CD4-positive, CD25-positive, alpha-beta regulatory T cell (primary cell): ENCODE measurements around the gene POLR2F. TPM values are rescaled to one million over a fixed set of nuclear protein-coding genes. Genes with fewer than 3 reads are reported as not detected.
A peak's percentile ranks its signal among the peaks of the same experiment; 100 is the strongest.

ENCODE experiments used
- ATAC-seq, 2 donors: fragments of 150-1000 bp; cut with Tn5 transposase; one replicate each; pipeline ENCODE4 v1.10.0; 2021; ENCODE audit warnings: low read depth in 2 of 2, moderate number of reproducible peaks in 2 of 2, moderate library complexity in 1 of 2
- DNase-seq, 3 donors: peaks; one replicate each; pipeline versions ENCODE4 v3.0.0 to v3.0.0-alpha.2; 2012 to 2022; ENCODE audit warnings: mixed read lengths in 1 of 3
- H3K27ac ChIP-seq: one replicate; pipeline ENCODE4 v1.7.0; 2013; ENCODE audit warnings: mild to moderate bottlenecking, low read length; ENCODE audit not compliant: insufficient read depth, poor library complexity, severe bottlenecking
- H3K27me3 ChIP-seq: one replicate; pipeline ENCODE4 v1.7.0; 2013; ENCODE audit warnings: low read length; ENCODE audit not compliant: control insufficient read depth, insufficient read depth
- H3K36me3 ChIP-seq: one replicate; pipeline ENCODE4 v1.7.0; 2013; ENCODE audit warnings: mild to moderate bottlenecking, low read length, moderate library complexity; ENCODE audit not compliant: control insufficient read depth, insufficient read depth
- H3K4me1 ChIP-seq: 2 replicates; pipeline ENCODE4 v1.7.0; 2013; ENCODE audit warnings: mild to moderate bottlenecking, low read length; ENCODE audit not compliant: insufficient read depth, control insufficient read depth, poor library complexity, severe bottlenecking
- H3K4me3 ChIP-seq: one replicate; pipeline ENCODE4 v1.7.0; 2013; ENCODE audit warnings: low read depth, mild to moderate bottlenecking, low read length, moderate library complexity
- H3K9me3 ChIP-seq, 2 experiments: 1 replicate in 1 of 2; 2 replicates in 1 of 2; pipeline ENCODE4 v1.7.0; 2013; ENCODE audit warnings: low read length in 2 of 2, mild to moderate bottlenecking in 1 of 2, moderate library complexity in 1 of 2; ENCODE audit not compliant: control insufficient read depth in 2 of 2
- H3K27ac Mint-ChIP-seq, 3 donors: one replicate each; pipeline ENCODE4 v1.8.0; 2020 to 2022; ENCODE audit warnings: mild to moderate bottlenecking in 3 of 3, mixed read lengths in 3 of 3, moderate library complexity in 2 of 3
- H3K27me3 Mint-ChIP-seq: one replicate; pipeline ENCODE4 v1.8.0; 2022; ENCODE audit warnings: mild to moderate bottlenecking, mixed read lengths
- H3K36me3 Mint-ChIP-seq: one replicate; pipeline ENCODE4 v1.8.0; 2020; ENCODE audit warnings: mixed read lengths
- H3K4me1 Mint-ChIP-seq, 4 donors: one replicate each; pipeline ENCODE4 v1.8.0; 2020 to 2022; ENCODE audit warnings: mixed read lengths in 4 of 4, mild to moderate bottlenecking in 1 of 4
- H3K4me3 Mint-ChIP-seq, 4 donors: one replicate each; pipeline ENCODE4 v1.8.0; 2020 to 2022; ENCODE audit warnings: mild to moderate bottlenecking in 4 of 4, mixed read lengths in 4 of 4, moderate library complexity in 3 of 4
- H3K9me3 Mint-ChIP-seq, 7 donors: one replicate each; pipeline ENCODE4 v1.8.0; 2020 to 2022; ENCODE audit warnings: mixed read lengths in 7 of 7, mild to moderate bottlenecking in 3 of 7, moderate library complexity in 2 of 7
- polyA plus RNA-seq, 4 donors: library from polyadenylated mRNA; unstranded; fragments of 300-500 nt; fragmentation: Illumina TruSeq; gene quantifications; one replicate each; pipeline ENCODE4 v1.2.3, GENCODE V29; 2021
- total RNA-seq: library from RNA; stranded (reverse); gene quantifications from one replicate; pipeline ENCODE4 v1.2.3, GENCODE V29; 2022

POLR2F gene
- total and polyA plus RNA-seq, 5 donors from 2014 or later = 34.5 to 170 (median 157) TPM

DNA sequence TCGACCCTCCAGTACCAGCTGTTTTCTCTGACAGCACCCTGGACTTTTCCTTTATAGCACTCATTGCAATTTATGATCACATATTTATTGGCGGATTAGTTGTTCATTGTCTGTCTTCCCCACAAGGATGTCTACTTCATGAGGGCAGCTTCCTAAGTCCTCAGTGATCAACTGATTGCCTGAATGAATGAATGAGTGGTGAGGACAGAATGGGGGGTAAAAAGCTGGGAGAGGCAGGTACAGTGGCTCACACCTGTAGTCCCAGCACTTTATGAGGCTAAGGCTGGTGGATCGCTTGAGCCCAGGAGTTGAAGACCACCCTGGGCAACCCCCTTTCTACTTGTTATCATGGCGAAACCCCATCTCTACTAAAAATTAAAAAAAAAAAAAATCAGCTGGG lies 42.0 kb downstream of the POLR2F start:
- Mint-ChIP-seq H3K4me3 (no peak overlapping the region), H3K4me1 (peaks cover 0 to 3% (median 0%) of the 10 kb centered on the region in 4 donors), H3K36me3 (no peaks in the 10 kb centered on the region), H3K27me3 (no peaks in the 10 kb centered on the region), H3K27ac (peak overlapping the region in 1 of 3 donors; percentile 29), H3K9me3 (no peaks in the 10 kb centered on the region)
- Histone ChIP-seq H3K27me3 (no peaks in the 10 kb centered on the region), H3K27ac (no peak overlapping the region), H3K4me1 (no peaks in the 10 kb centered on the region), H3K36me3 (no peaks in the 10 kb centered on the region), H3K4me3 (no peak overlapping the region), H3K9me3 (no peaks in the 10 kb centered on the region)
- DNase-seq (no peak), ATAC-seq (no peak)

DNA sequence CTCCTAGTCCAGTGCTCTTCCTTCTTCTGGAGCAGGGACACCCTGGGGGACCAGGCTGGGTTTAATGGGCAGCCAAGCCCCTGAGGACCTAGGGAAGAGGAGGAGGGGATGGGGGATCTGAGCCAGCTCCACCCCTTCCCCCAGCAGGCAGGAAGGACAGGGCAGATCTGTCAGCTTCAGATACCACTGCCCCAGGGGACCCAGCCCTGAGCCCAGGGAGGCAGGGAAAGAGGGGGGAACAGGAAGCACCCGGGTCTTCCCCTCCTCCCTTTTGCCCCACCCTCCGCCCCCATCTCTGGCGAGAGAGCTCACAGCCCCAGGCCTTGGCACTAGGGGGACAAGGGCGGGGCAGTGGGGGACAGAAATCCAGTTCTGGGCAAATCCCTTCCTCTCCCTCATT lies 42.6 kb downstream of the POLR2F start:
- Mint-ChIP-seq H3K4me1 (peaks cover 0 to 4% (median 1%) of the 10 kb centered on the region in 4 donors), H3K4me3 (no peak overlapping the region)

DNA sequence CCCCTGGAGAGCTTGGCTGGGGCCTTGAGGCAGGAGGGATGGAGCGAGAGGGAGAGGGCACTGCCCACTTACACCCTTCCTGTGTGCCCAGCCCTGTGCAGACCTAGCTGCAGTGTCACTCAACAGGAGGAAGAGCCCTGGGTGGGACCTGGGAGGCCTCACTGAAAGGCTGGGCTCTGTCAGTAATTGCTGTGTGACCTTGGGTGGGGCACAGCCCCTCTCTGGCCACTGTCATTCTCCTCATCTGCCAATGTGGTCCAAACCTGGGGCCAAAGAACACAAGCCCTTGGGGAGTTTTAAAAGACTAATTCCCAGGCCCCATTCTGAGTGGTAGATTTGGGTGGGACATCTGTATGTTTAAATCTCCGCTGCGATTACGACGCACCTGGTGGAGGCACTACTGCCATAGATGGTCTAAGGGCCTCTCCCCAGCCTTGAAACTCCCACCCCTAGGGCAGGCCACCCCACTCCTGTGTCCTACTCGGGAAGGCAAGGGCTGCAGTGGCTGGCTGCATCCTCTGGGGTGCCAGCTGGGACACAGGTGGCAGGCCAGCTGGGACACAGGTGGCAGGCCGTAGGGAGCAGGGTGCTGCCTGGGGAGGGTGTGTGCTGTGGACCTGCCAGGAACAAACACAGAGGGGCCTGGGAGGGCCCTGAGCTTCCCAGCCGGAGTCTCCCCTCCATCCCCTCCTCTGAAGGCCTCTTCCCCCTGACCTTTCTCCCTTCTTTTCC lies 43.2 kb downstream of the POLR2F start:
- DNase-seq = no peak
- Histone ChIP-seq H3K4me3 (no peak overlapping the region), H3K27me3 (no peaks in the 10 kb centered on the region), H3K4me1 (no peaks in the 10 kb centered on the region), H3K36me3 (no peaks in the 10 kb centered on the region), H3K9me3 (no peaks in the 10 kb centered on the region), H3K27ac (no peak overlapping the region)
- no peak for ATAC-seq
- Mint-ChIP-seq H3K36me3 (peaks cover 6% of the 10 kb centered on the region), H3K4me1 (peaks cover 0 to 6% (median 1%) of the 10 kb centered on the region in 4 donors), H3K27me3 (no peaks in the 10 kb centered on the region), H3K9me3 (no peaks in the 10 kb centered on the region), H3K4me3 (no peak overlapping the region), H3K27ac (peak overlapping the region in 1 of 3 donors; percentile 89)

More for the DNA sequence above, 42.6 kb downstream of the POLR2F start:
- no peaks in the 10 kb centered on the region for H3K36me3 ChIP-seq
- peaks cover 4% of the 10 kb centered on the region for H3K36me3 Mint-ChIP-seq
- no peak overlapping the region for H3K27ac ChIP-seq
- ATAC-seq (no peak), DNase-seq (no peak)
- H3K4me1 ChIP-seq = no peaks in the 10 kb centered on the region
- H3K27me3 ChIP-seq = no peaks in the 10 kb centered on the region
- H3K9me3 Mint-ChIP-seq = no peaks in the 10 kb centered on the region
- H3K27me3 Mint-ChIP-seq = no peaks in the 10 kb centered on the region
- no peak overlapping the region for H3K27ac Mint-ChIP-seq
- no peak overlapping the region for H3K4me3 ChIP-seq
- no peaks in the 10 kb centered on the region for H3K9me3 ChIP-seq

DNA sequence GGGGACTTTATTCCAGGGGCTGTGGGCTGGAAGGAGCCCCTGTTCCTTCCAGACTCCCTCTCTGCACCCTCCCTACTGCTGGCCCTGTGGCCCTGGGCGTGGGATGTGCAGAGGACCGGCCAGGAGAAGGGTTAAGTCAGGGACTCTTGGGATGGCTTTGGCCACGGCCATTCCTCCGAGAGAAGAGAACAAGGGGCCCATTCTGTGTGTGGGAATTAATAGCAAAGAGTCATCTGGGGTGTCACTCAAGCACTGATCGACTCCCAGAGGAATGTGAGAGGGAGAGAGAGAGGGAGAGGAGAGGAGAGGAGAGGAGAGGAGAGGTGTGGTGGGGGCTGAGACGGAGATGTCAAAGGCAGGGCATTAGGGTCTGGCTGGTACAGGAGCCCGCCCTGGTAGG lies 45.0 kb downstream of the POLR2F start:
- no peaks in the 10 kb centered on the region for H3K9me3 Mint-ChIP-seq
- no peak for DNase-seq
- no peaks in the 10 kb centered on the region for H3K4me1 ChIP-seq
- H3K27ac Mint-ChIP-seq = no peak overlapping the region
- H3K27ac ChIP-seq = no peak overlapping the region
- H3K4me3 Mint-ChIP-seq = no peak overlapping the region
- peaks cover 6% of the 10 kb centered on the region for H3K36me3 Mint-ChIP-seq
- no peak overlapping the region for H3K4me3 ChIP-seq
- H3K9me3 ChIP-seq = no peaks in the 10 kb centered on the region
- no peaks in the 10 kb centered on the region for H3K36me3 ChIP-seq
- H3K4me1 Mint-ChIP-seq = peaks cover 0 to 6% (median 0%) of the 10 kb centered on the region in 4 donors
- no peak for ATAC-seq
- H3K27me3 Mint-ChIP-seq = no peaks in the 10 kb centered on the region
- no peaks in the 10 kb centered on the region for H3K27me3 ChIP-seq

DNA sequence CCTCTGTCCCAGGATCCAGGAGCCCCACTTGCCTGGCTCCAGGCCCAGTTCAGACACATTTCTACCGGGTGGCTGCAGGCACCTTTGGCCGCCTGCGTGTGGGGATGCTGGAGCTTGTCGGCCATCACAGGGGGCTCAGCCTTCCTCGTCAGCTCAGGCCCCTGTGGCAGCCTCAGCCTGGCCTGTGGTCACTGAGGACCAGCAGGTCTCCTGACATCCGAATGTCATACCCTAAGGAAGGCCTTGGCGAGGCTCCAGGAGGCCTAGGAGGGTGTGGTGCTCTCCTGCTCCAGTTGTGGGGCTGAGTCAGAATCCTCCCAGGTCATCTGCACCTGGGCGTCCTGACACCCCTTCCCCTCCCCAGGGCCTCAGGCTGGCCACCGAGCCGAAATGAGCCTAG lies 45.7 kb downstream of the POLR2F start:
- no peak overlapping the region for H3K27ac ChIP-seq

DNA sequence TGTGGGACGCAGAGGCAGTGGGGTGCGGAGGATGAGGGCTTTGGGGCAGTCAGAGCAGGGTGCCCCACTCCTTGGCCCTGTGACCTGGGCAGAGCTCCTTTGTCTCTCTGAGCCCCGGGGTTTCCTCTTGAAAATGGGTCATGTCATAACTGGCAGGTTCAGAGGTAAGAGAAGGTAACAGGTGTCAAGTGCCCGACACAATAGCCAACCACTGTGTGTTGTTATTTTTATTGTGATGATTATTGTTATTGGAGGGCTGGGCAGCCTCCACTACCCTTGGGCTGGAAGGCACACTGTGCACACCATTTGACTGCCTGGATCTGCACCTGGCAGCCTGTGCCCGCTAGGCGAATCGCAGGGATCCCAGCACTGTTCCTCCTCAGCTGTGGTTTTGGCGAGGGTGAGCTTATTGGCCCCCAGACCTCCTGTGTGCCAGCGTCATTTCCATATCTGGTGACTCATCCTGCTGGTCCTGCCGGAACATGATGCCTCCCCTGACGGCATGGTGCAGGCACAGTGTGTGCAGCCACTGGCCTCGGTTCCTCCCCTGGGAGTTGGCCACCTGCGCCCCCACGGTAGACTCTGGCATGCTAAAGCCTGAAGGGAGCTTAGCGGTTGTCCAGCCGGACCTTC lies 46.3 kb downstream of the POLR2F start:
- H3K27me3 Mint-ChIP-seq = no peaks in the 10 kb centered on the region
- H3K36me3 ChIP-seq = no peaks in the 10 kb centered on the region
- H3K4me3 Mint-ChIP-seq = no peak overlapping the region
- no peaks in the 10 kb centered on the region for H3K4me1 ChIP-seq
- ATAC-seq (no peak), DNase-seq (no peak)
- peaks cover 0 to 6% (median 0%) of the 10 kb centered on the region in 4 donors for H3K4me1 Mint-ChIP-seq
- H3K27ac ChIP-seq = no peak overlapping the region
- peaks cover 6% of the 10 kb centered on the region for H3K36me3 Mint-ChIP-seq
- no peaks in the 10 kb centered on the region for H3K9me3 Mint-ChIP-seq
- no peak overlapping the region for H3K27ac Mint-ChIP-seq
- no peaks in the 10 kb centered on the region for H3K27me3 ChIP-seq
- no peaks in the 10 kb centered on the region for H3K9me3 ChIP-seq
- no peak overlapping the region for H3K4me3 ChIP-seq

More for the DNA sequence above, 45.7 kb downstream of the POLR2F start:
- Mint-ChIP-seq H3K9me3 (no peaks in the 10 kb centered on the region), H3K27ac (peak overlapping the region in 1 of 3 donors; percentile 59), H3K36me3 (peaks cover 6% of the 10 kb centered on the region), H3K4me3 (no peak overlapping the region), H3K27me3 (no peaks in the 10 kb centered on the region), H3K4me1 (peaks cover 0 to 6% (median 0%) of the 10 kb centered on the region in 4 donors)
- H3K9me3 ChIP-seq = no peaks in the 10 kb centered on the region
- ATAC-seq (no peak), DNase-seq (no peak)
- H3K4me1 ChIP-seq = no peaks in the 10 kb centered on the region
- H3K4me3 ChIP-seq = no peak overlapping the region
- H3K36me3 ChIP-seq = no peaks in the 10 kb centered on the region
- no peaks in the 10 kb centered on the region for H3K27me3 ChIP-seq

DNA sequence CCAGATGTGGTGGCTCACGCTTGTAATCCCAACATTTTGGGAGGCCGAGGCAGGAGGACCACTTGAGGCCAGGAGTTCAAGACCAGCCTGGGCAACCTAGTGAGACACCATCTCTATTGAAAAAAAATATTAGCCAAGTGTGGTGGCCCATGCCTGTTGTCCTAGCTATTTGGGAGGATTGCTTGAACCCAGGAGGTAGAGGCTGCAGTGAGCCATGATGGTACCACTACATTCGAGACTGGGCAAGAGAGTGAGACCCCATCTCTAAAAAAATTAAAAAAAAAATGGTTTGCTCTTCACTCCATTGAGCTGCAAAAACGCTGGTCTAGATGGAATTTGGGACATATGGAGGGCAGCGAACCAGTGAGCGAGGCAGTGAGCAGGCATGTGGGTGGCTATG lies 52.4 kb downstream of the POLR2F start:
- DNase-seq (no peak), ATAC-seq (no peak)
- H3K4me1 ChIP-seq = no peaks in the 10 kb centered on the region
- no peaks in the 10 kb centered on the region for H3K27me3 ChIP-seq
- no peaks in the 10 kb centered on the region for H3K36me3 ChIP-seq
- H3K27ac ChIP-seq = no peak overlapping the region
- H3K36me3 Mint-ChIP-seq = peaks cover 3% of the 10 kb centered on the region
- peaks cover 4% of the 10 kb centered on the region for H3K27me3 Mint-ChIP-seq
- H3K4me1 Mint-ChIP-seq = peaks cover 0 to 3% (median under 1%) of the 10 kb centered on the region in 4 donors
- H3K4me3 ChIP-seq = no peak overlapping the region
- no peaks in the 10 kb centered on the region for H3K9me3 ChIP-seq
- no peaks in the 10 kb centered on the region for H3K9me3 Mint-ChIP-seq
- H3K27ac Mint-ChIP-seq = no peak overlapping the region
- no peak overlapping the region for H3K4me3 Mint-ChIP-seq

DNA sequence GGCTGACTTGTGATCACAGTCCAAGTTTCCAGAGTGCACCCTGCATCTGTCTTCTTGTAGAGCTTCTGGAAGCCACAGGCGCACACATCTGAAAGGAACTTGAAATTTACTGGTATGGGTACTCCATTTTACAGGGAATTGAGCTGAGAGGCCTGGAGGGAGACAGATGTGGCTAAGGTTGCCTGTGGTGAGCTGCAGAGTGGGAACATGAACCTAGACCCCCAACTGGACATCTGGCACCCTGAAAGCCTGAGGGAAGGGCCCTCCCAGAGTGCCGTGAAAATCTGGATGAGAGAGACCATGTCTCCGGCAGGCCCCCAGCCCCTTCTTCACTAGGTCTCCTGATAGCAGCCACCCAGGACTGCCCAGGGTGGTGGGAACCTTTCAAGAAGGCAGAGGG lies 53.4 kb downstream of the POLR2F start:
- Histone ChIP-seq H3K27me3 (no peaks in the 10 kb centered on the region), H3K4me3 (no peak overlapping the region), H3K4me1 (no peaks in the 10 kb centered on the region), H3K27ac (no peak overlapping the region), H3K36me3 (no peaks in the 10 kb centered on the region), H3K9me3 (no peaks in the 10 kb centered on the region)
- Mint-ChIP-seq H3K36me3 (no peaks in the 10 kb centered on the region), H3K27me3 (peaks cover 4% of the 10 kb centered on the region), H3K4me3 (no peak overlapping the region), H3K9me3 (no peaks in the 10 kb centered on the region), H3K27ac (no peak overlapping the region), H3K4me1 (peaks cover 0 to 2% (median 0%) of the 10 kb centered on the region in 4 donors)
- no peak for ATAC-seq
- no peak for DNase-seq
